B cell (primary cell): ENCODE measurements around the gene CD200.

Source experiments
- CTCF ChIP-seq: fragments of 200-600 bp; IDR thresholded peaks from one replicate; pipeline ENCODE4 v1.8.0; 2022; ENCODE audit warnings: antibody characterized with exemption, mild to moderate bottlenecking
- EZH2 ChIP-seq: IDR thresholded peaks from 2 replicates; pipeline ENCODE4 v1.6.1; 2012; ENCODE audit warnings: borderline replicate concordance, low read depth, mild to moderate bottlenecking, moderate library complexity, low read length; ENCODE audit not compliant: insufficient read depth, poor library complexity, severe bottlenecking

DNA sequence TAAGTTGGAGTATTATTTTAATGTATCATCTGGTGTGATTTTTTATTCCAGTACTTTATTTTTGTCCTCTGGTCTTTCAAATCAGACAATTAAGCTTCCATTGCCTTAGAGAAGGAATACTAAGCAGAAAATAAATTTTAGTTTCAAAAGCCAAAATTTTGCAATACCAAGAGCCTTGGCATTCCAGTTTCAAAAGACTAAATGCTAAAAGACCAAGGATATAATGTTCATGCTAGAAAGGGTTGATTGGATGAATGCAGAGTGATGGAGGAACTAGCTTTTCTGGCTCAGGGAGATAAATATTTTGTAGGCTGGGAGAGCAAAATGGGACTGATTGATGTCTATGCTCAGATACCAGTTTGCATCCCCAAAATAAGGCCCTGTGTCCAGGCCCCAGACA is 6.2 kb downstream of the CD200 start:
- TF ChIP-seq CTCF, result no peak
- TF ChIP-seq EZH2, result no peak
